Heart right ventricle (tissue), 16 donors: ENCODE results near the gene PLEKHM3. TPM values are rescaled to one million over a fixed set of nuclear protein-coding genes. Genes with fewer than 3 reads are reported as not detected.

Experiments
- ATAC-seq, 8 donors: fragments of 200-7000 bp; cut with Tn5 transposase; one replicate each; pipeline ENCODE4 v1.9.1; 2020; ENCODE audit warnings: mild to moderate bottlenecking in 8 of 8, moderate library complexity in 8 of 8, moderate number of reproducible peaks in 1 of 8
- DNase-seq, 2 donors: peaks; one replicate each; pipeline ENCODE4 v3.0.0-alpha.2; 2020
- H3K27ac ChIP-seq, 10 donors: fragments of 200-600 bp; sonication (generic) in 2 of 10; one replicate each; pipeline versions ENCODE4 v1.5.0 to v1.8.0; 2020 to 2022; ENCODE audit warnings: mild to moderate bottlenecking in 3 of 10
- H3K27me3 ChIP-seq, 7 donors: fragments of 200-600 bp; one replicate each; pipeline ENCODE4 v1.8.0; 2021 to 2022; ENCODE audit warnings: mild to moderate bottlenecking in 2 of 7
- H3K36me3 ChIP-seq, 9 donors: fragments of 200-600 bp; sonication (generic) in 1 of 9; one replicate each; pipeline versions ENCODE4 v1.5.0 to v1.8.0; 2020 to 2022; ENCODE audit warnings: mild to moderate bottlenecking in 2 of 9
- H3K4me1 ChIP-seq, 9 donors: fragments of 200-600 bp; sonication (generic) in 1 of 9; one replicate each; pipeline versions ENCODE4 v1.5.0 to v1.8.0; 2020 to 2022; ENCODE audit warnings: mild to moderate bottlenecking in 4 of 9
- H3K4me3 ChIP-seq, 10 donors: fragments of 200-600 bp; sonication (generic) in 2 of 10; one replicate each; pipeline versions ENCODE4 v1.5.0 to v1.8.0; 2020 to 2022; ENCODE audit warnings: mild to moderate bottlenecking in 7 of 10, moderate library complexity in 2 of 10
- H3K9me3 ChIP-seq, 11 donors: fragments of 200-600 bp in 10 of 11; sonication (generic) in 2 of 11; one replicate each; pipeline versions ENCODE4 v1.5.0 to v1.8.0; 2013 to 2022; ENCODE audit warnings: mild to moderate bottlenecking in 2 of 11, control low read depth in 1 of 11, moderate library complexity in 1 of 11
- WGBS, 2 donors: extraction: QIAGEN DNeasy Blood & Tissue Kit; methylation state at CpG; one replicate each; pipeline ENCODE4 v1.1.7; 2013; ENCODE audit warnings: inconsistent platforms in 1 of 2; 5-methylcytosine and 5-hydroxymethylcytosine counted together
- intact Hi-C, 10 donors: fragments of 100-400 bp; cut with DNase I; formaldehyde crosslinking; loops; one replicate each; pipeline versions ENCODE4 v1.11.1 to v1.14.2; 2022
- polyA plus RNA-seq, 2 donors: library from polyadenylated mRNA; stranded (reverse); fragments of 200-250 nt; gene quantifications; one replicate each; pipeline ENCODE4 v1.2.3, GENCODE V29; 2013
- total RNA-seq, 10 donors: library from RNA; stranded (reverse); fragmentation: NEBNext Ultra II Directional in 3 of 10; extraction: Animal tissue kit (Norgen Biotek cat#: 25700) in 3 of 10; gene quantifications; one replicate each; pipeline versions ENCODE4 v1.2.1 to v1.2.4, GENCODE V29; 2021 to 2023
- TF ChIP-seq, protein P1 (sequence below), 9 donors: fragments of 200-600 bp; sonication (generic) in 2 of 9; IDR thresholded peaks; one replicate each; pipeline versions ENCODE4 v1.5.0 to v1.8.0; 2021 to 2022; ENCODE audit warnings: antibody characterized with exemption in 9 of 9, mild to moderate bottlenecking in 5 of 9, moderate library complexity in 1 of 9
- donor health status: Arrhythmogenic right ventricular cardiomyopathy.
- donor health status: ischemic (EF 13 %, LVEDD 7.1; RV severe dilation, severe dysfunction).
- donor health status: healthy with polysubstance abuse.
- donor health status: DM: no; HTN: yes; CAD: no.
- donor health status: DM: no; HTN: no; CAD: no.
- donor health status: ischemic (EF 25% LVEDD 6.9; RV normal size, moderate dysfunction).
- donor health status: ischemic (EF 25% LVEDD 5.7; RV mildly dilated, moderate dysfunction).
- donor health status: healthy.
- donor health status: DM: yes; HTN: yes; CAD: no.
- donor health status: Ischemic cardiomyopathy.
- donor health status: ischemic (EF 35%, LVEDD 5.7; RV mildly dilated, moderate dysfunction).
- donor health status: nonischemic (EF 11% LVEDD 7.7; RV severe dilation, severe dysfunction).
- donor health status: DM: yes; HTN: yes; CAD: no.
- donor health status: PGD.
- donor health status: ischemic (EF 29% LVEDD 5.4; RV normal size, mild dysfunction).
- donor health status: nonischemic (EF 23%, LVEDD 6.1; RV moderate dilation, normal function).

Gene PLEKHM3
- total and polyA plus RNA-seq, 12 donors: 2.5 to 16.2 (median 14.9) TPM

DNA sequence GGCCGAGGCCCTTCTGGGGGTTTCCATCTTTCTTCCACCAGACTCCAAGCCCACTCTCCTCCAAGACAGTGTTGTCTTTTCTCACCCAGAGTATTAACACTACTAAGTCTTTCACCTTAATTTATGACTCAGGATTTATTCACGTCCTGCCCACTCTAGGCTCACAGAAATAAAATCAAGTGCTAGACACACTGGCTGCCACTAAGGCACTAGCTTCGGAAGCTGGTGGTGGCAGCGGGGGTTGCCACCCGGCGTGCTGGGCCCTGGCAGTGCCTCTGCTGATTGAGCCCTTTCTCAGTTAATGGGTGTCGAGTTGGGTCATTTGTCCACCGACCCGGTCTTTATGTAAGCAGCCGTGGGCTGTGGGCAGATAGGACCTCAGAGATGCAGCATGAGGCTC is 162.0 kb downstream of the PLEKHM3 start:
- Histone ChIP-seq H3K4me1 (peaks cover 0 to 14% (median 4%) of the 10 kb centered on the region in 9 donors), H3K36me3 (peaks cover 0 to 8% (median 0%) of the 10 kb centered on the region in 9 donors), H3K27me3 (no peaks in the 10 kb centered on the region), H3K27ac (no peak overlapping the region), H3K9me3 (no peaks in the 10 kb centered on the region), H3K4me3 (no peak overlapping the region)
- no peak for ATAC-seq
- 97 to 99% methylated on average over 10 of the region's 10 CpGs for WGBS, 2 donors
- intact Hi-C loops: no loop called here
- TF ChIP-seq, protein P1, sequence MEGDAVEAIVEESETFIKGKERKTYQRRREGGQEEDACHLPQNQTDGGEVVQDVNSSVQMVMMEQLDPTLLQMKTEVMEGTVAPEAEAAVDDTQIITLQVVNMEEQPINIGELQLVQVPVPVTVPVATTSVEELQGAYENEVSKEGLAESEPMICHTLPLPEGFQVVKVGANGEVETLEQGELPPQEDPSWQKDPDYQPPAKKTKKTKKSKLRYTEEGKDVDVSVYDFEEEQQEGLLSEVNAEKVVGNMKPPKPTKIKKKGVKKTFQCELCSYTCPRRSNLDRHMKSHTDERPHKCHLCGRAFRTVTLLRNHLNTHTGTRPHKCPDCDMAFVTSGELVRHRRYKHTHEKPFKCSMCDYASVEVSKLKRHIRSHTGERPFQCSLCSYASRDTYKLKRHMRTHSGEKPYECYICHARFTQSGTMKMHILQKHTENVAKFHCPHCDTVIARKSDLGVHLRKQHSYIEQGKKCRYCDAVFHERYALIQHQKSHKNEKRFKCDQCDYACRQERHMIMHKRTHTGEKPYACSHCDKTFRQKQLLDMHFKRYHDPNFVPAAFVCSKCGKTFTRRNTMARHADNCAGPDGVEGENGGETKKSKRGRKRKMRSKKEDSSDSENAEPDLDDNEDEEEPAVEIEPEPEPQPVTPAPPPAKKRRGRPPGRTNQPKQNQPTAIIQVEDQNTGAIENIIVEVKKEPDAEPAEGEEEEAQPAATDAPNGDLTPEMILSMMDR (IDR thresholded peaks at IDR 0.05): no peak
- DNase-seq: no peak

DNA sequence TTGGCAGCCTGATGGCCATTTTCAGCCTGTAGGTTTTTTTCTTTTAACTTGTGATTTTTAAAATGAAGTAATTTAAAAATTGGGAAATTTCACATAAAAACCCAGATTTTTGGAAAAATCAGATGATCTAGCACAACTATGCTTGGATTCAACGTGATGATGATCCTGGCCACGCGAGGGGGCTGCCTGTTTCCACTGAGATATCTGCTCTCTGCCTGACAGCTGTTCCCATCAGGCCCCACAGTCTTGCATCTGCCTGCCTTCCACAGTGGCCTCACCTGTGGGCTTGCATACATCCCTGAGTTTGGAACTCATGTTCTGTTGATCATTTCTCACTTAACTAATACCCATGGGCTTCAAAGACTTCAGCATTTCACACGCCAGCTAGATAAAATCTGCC is 163.5 kb downstream of the PLEKHM3 start:
- peaks cover 0 to 14% (median 4%) of the 10 kb centered on the region in 9 donors for H3K4me1 ChIP-seq
- TF ChIP-seq, protein P1 (IDR thresholded peaks at IDR 0.05): no peak
- no peak for DNase-seq
- intact Hi-C loops: no loop called here
- no peak overlapping the region for H3K27ac ChIP-seq
- no peaks in the 10 kb centered on the region for H3K27me3 ChIP-seq
- ATAC-seq: no peak
- peaks cover 0 to 8% (median 0%) of the 10 kb centered on the region in 9 donors for H3K36me3 ChIP-seq
- no peaks in the 10 kb centered on the region for H3K9me3 ChIP-seq
- H3K4me3 ChIP-seq: no peak overlapping the region
- WGBS, 2 donors: 73 to 84% methylated on average over 4 of the region's 4 CpGs

DNA sequence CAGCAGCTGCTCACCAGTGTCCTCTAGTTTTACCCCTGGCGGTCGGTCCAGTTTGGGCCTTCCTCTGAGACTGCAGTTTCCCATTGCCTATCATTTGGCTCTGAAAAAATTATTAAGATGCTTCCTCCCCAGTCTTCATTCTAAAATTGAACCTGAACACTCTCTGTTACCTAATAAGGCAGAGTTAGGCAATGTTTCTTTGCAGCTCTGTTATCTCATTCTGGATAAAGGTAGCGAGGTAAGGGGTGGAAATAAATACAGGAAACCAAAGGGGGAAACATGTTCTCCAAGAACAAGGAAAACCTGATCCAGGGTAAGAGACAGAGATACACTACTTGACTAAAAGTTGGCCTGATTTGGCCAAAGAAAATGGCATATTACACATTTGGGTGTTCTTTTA is 164.6 kb downstream of the PLEKHM3 start:
- Histone ChIP-seq H3K4me1 (peaks cover 0 to 14% (median 4%) of the 10 kb centered on the region in 9 donors), H3K27me3 (no peaks in the 10 kb centered on the region), H3K4me3 (no peak overlapping the region), H3K36me3 (peaks cover 0 to 8% (median 0%) of the 10 kb centered on the region in 9 donors), H3K27ac (no peak overlapping the region), H3K9me3 (no peaks in the 10 kb centered on the region)
- WGBS, 2 donors: 74 to 76% methylated on average over 3 of the region's 3 CpGs
- ATAC-seq (no peak), DNase-seq (no peak)
- intact Hi-C loops: no loop called here
- TF ChIP-seq, protein P1 (IDR thresholded peaks at IDR 0.05): no peak

DNA sequence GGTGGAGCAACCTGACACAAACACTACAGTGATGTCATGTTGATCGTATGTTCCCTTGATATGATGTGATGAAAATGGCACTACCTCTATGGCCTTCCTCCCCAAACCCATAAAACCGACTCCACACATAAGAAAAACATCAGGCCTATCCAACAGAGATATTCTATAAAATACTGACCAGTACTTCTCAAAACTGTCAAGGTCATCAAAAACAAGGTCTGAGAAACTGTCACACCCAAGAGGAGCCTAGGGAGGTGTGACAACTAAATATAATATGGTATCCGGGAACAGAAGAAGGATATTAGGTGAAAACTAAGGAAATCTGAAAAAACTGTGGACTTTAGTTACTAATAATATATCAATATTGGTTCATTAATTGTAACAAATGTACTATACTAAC is 169.7 kb downstream of the PLEKHM3 start:
- ATAC-seq (no peak), DNase-seq (no peak)
- Histone ChIP-seq H3K9me3 (no peaks in the 10 kb centered on the region), H3K4me3 (no peak overlapping the region), H3K4me1 (peaks cover 0 to 9% (median 0%) of the 10 kb centered on the region in 9 donors), H3K27me3 (no peaks in the 10 kb centered on the region), H3K27ac (no peak overlapping the region), H3K36me3 (peaks cover 0 to 8% (median 0%) of the 10 kb centered on the region in 9 donors)
- 86 to 87% methylated on average over 3 of the region's 3 CpGs for WGBS, 2 donors
- intact Hi-C loops: no loop called here
- TF ChIP-seq, protein P1 (IDR thresholded peaks at IDR 0.05): no peak
